Osteocyte (in vitro differentiated cells): Measurements from ENCODE around the gene KIF21B. TPM values are rescaled to one million over a fixed set of nuclear protein-coding genes. Genes with fewer than 3 reads are reported as not detected.

Experiments
- total RNA-seq: library from RNA; stranded (reverse); gene quantifications from 2 replicates; pipeline ENCODE4 v1.2.1, GENCODE V29; 2021

The KIF21B gene
- total RNA-seq, 1 donor from 2014 or later, result 0.97 TPM

Other genes with a start within 250 kb of the KIF21B start
- not detected in 2 replicates for gene GPR25, start 150.7 kb downstream of the KIF21B start, total RNA-seq
- 2.0 and 2.1 TPM in 2 replicates for gene INAVA, start 128.8 kb downstream of the KIF21B start, total RNA-seq
- not detected in 2 replicates for gene CACNA1S, start 88.7 kb upstream of the KIF21B start, total RNA-seq
- gene ASCL5, start 103.5 kb upstream of the KIF21B start, total RNA-seq, result not detected in 2 replicates
- 63.9 and 64.2 TPM in 2 replicates for gene TMEM9, start 130.8 kb upstream of the KIF21B start, total RNA-seq
- gene IGFN1, start 167.1 kb upstream of the KIF21B start, total RNA-seq, result 3.2 and 3.8 TPM in 2 replicates